ENCODE data around the gene PKP4. TPM values are rescaled to one million over a fixed set of nuclear protein-coding genes. Genes with fewer than 3 reads are reported as not detected.

The PKP4 gene
- total and polyA plus RNA-seq, 9 of the 15 experiments (the other 6 are each of a cell fraction or from before 2014, with no cell fraction given): 24.6 to 99.1 (median 74.0) TPM

DNA sequence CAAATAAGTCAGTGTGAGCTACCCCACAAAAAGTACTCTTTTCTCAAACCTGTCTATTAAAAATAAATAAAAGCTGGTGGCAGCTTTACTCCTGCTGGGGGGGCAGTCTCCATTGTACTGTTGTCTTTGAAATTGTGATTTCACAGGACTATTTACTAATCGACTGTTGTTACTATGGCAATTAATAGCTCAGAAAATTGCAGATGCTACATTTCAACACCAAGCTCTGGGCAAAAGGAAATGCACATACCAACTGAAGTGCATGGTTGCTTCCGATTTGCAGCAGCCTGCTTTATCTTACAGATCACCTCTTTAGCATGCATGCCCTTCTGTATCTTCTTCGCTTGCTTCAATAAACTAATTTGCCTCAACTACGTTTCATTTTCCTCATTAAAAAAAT is 220.8 kb downstream of the PKP4 start (continued):
- TF ChIP-seq PPARD (CRISPR knock-in tag; IDR thresholded peaks at IDR 0.05) (no peak), TRIM25 (IDR thresholded peaks at IDR 0.05; ENCODE audit: borderline replicate concordance) (no peak), PURB (CRISPR knock-in tag; IDR thresholded peaks at IDR 0.05; ENCODE audit: low read depth) (no peak), MED1 (CRISPR knock-in tag; IDR thresholded peaks at IDR 0.05; ENCODE audit: borderline replicate concordance) (no peak), SRSF3 (IDR thresholded peaks at IDR 0.05; ENCODE audit: insufficient read depth, low read length) (no peak), SAP30 (IDR thresholded peaks at IDR 0.05; ENCODE audit: borderline replicate concordance, insufficient read depth, low read depth, low read length, poor library complexity, severe bottlenecking) (no peak), FOXJ3 (CRISPR knock-in tag; IDR thresholded peaks at IDR 0.05) (no peak)

DNA sequence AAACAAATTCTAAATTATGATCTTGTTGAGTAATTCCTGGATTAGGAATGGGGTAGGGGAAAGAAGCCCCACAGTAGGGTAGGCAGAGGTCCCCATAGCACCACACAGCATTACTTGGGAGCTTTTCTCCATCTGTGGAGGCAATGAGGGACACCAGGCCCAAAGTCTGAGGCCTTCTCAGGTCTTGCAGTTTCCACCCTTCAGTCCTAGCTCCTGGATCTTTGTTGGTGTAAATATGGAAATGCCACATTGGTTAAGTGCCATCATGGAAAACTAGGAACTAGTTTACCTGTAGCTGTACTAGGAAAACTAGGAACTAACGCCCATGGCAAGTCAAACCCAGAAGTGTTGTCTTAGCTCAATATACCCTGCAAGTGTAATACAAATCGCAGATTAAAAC is 225.1 kb downstream of the PKP4 start:
- H2AFZ ChIP-seq (ENCODE audit: low read depth, low read length): no peak overlapping the region
- no peaks in the 10 kb centered on the region for H3K9me1 ChIP-seq (ENCODE audit: control insufficient read depth, insufficient read depth, low read length)
- in situ Hi-C loops (cut with MboI) (no loop called here), intact Hi-C loops (cut with micrococcal nuclease) (no loop called here)
- no peak for DNase-seq (ENCODE audit: extremely low read depth in 1 of 4, low spot score in 3 of 4)
- BruUV-seq (replicated peaks): no TSS peak
- H3K27ac ChIP-seq (ENCODE audit: extremely low read depth, low read depth, low read length): no peak overlapping the region
- CTCF ChIA-PET (ENCODE audit: low intra/inter-chr PET ratio): no interaction called here
- H3K27me3 ChIP-seq (ENCODE audit: control insufficient read depth in 2 of 2, insufficient read depth in 2 of 2, low read length in 2 of 2): peaks cover 9 to 11% of the 10 kb centered on the region in 2 experiments; a peak in 4 of 5 replicates
- POLR2A ChIA-PET: interaction anchor here (0.7 kb wide), 1 partner anchor 523 kb away, joined by 4 read pairs; no protein-coding TSS in a partner anchor
- FAIRE-seq: no peak
- no peaks in the 10 kb centered on the region for H3K4me1 ChIP-seq (replicated peaks in 1 of 2; ENCODE audit: control insufficient read depth in 2 of 2, insufficient read depth in 2 of 2, low read length in 2 of 2)
- H4K20me1 ChIP-seq (replicated peaks; ENCODE audit: control insufficient read depth, insufficient read depth, low read length): no peaks in the 10 kb centered on the region
- WGBS (ENCODE audit: insufficient coverage, low coverage, missing lambda C conversion rate): 47% methylated on average over 2 of the region's 2 CpGs
- H3K4me2 ChIP-seq (ENCODE audit: insufficient read depth, low read length): no peak overlapping the region
- no peak overlapping the region for H3K9ac ChIP-seq (ENCODE audit: insufficient read depth in 1 of 2, low read depth in 2 of 2, low read length in 2 of 2)
- H3K36me3 ChIP-seq (ENCODE audit: control insufficient read depth, insufficient read depth, low read length): peaks cover 25% of the 10 kb centered on the region
- peak; percentile 41; the same call in 1 of the 3 replicates for ATAC-seq
- no peaks in the 10 kb centered on the region for H3K79me2 ChIP-seq (ENCODE audit: control insufficient read depth, insufficient read depth, low read length)
- H3K4me3 ChIP-seq: no peak overlapping the region
- H3K9me3 ChIP-seq (replicated peaks; ENCODE audit: control insufficient read depth, insufficient read depth, low read depth, low read length): no peaks in the 10 kb centered on the region
- TF ChIP-seq MEF2D (tag; conservative IDR thresholded peaks at IDR 0.05; ENCODE audit: low read depth): no peak
- no peak for TF ChIP-seq BDP1 (IDR thresholded peaks at IDR 0.05; ENCODE audit: insufficient read depth, insufficient read length)
- TF ChIP-seq, protein P1, sequence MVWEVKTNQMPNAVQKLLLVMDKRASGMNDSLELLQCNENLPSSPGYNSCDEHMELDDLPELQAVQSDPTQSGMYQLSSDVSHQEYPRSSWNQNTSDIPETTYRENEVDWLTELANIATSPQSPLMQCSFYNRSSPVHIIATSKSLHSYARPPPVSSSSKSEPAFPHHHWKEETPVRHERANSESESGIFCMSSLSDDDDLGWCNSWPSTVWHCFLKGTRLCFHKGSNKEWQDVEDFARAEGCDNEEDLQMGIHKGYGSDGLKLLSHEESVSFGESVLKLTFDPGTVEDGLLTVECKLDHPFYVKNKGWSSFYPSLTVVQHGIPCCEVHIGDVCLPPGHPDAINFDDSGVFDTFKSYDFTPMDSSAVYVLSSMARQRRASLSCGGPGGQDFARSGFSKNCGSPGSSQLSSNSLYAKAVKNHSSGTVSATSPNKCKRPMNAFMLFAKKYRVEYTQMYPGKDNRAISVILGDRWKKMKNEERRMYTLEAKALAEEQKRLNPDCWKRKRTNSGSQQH (CRISPR knock-in tag; IDR thresholded peaks at IDR 0.05): no peak
- TF ChIP-seq ZMIZ1 (IDR thresholded peaks at IDR 0.05; ENCODE audit: low read depth in 2 of 2, low read length in 2 of 2): no peak
